MM.1S (cell line): ENCODE results near the gene MRPS26.
"Not testable (repeated sequence)": the region's sequence is repeated elsewhere in the genome, so short reads cannot be mapped to it uniquely, and the experiment has no call there.

Experiments used
- DNase-seq: peaks from one replicate; pipeline ENCODE4 v3.0.0-alpha.2; 2015
- H2AFZ ChIP-seq: fragments of 300-600 bp; sonication (generic); 2 replicates; pipeline ENCODE4 v1.6.0; 2016; ENCODE audit warnings: antibody characterized with exemption, low read length
- H3F3A ChIP-seq: fragments of 300-600 bp; sonication (generic); 2 replicates; pipeline ENCODE4 v1.6.1; 2016; ENCODE audit warnings: mild to moderate bottlenecking, antibody characterized with exemption, low read length, moderate library complexity, mixed read lengths; ENCODE audit not compliant: insufficient read depth
- H3K27ac ChIP-seq: fragments of 300-600 bp; sonication (generic); 2 replicates; pipeline ENCODE4 v1.5.1; 2016; ENCODE audit warnings: mild to moderate bottlenecking, low read length
- H3K27me3 ChIP-seq: fragments of 300-600 bp; sonication (generic); replicated peaks from 2 replicates; pipeline ENCODE4 v1.6.0; 2016; ENCODE audit warnings: low read length; ENCODE audit not compliant: insufficient read depth
- H3K36me3 ChIP-seq: fragments of 300-600 bp; sonication (generic); replicated peaks from 2 replicates; pipeline ENCODE4 v1.6.1; 2016; ENCODE audit warnings: mild to moderate bottlenecking, low read length, mixed read lengths; ENCODE audit not compliant: insufficient read depth
- H3K4me1 ChIP-seq: fragments of 300-600 bp; sonication (generic); 2 replicates; pipeline ENCODE4 v1.6.1; 2016; ENCODE audit warnings: low read length, mixed read lengths
- H3K4me2 ChIP-seq: fragments of 300-600 bp; sonication (generic); 2 replicates; pipeline ENCODE4 v1.6.0; 2016; ENCODE audit warnings: low read depth, low read length
- H3K4me3 ChIP-seq: fragments of 300-600 bp; sonication (generic); 2 replicates; pipeline ENCODE4 v1.5.1; 2016; ENCODE audit warnings: low read length, mixed read lengths
- H3K79me2 ChIP-seq: fragments of 300-600 bp; sonication (generic); 2 replicates; pipeline ENCODE4 v1.6.1; 2016; ENCODE audit warnings: mixed run types, low read length, mixed read lengths
- H3K9ac ChIP-seq: fragments of 300-600 bp; sonication (generic); 2 replicates; pipeline ENCODE4 v1.6.1; 2016; ENCODE audit warnings: low read length, mixed read lengths
- H3K9me2 ChIP-seq: fragments of 300-600 bp; sonication (generic); replicated peaks from 2 replicates; pipeline ENCODE4 v1.6.1; 2016; ENCODE audit warnings: mild to moderate bottlenecking, low read length, mixed read lengths; ENCODE audit not compliant: insufficient read depth
- H3K9me3 ChIP-seq: fragments of 300-600 bp; sonication (generic); replicated peaks from 2 replicates; pipeline ENCODE4 v1.6.1; 2016; ENCODE audit warnings: mild to moderate bottlenecking, low read length, mixed read lengths; ENCODE audit not compliant: insufficient read depth
- H4K20me1 ChIP-seq: fragments of 300-600 bp; sonication (generic); 2 replicates; pipeline ENCODE4 v1.6.1; 2016; ENCODE audit warnings: mild to moderate bottlenecking, low read length, moderate library complexity, mixed read lengths; ENCODE audit not compliant: insufficient read depth
- EZH2 ChIP-seq: fragments of 300-600 bp; sonication (generic); optimal IDR thresholded peaks from 2 replicates; pipeline ENCODE3; 2017; ENCODE audit warnings: low read depth, mild to moderate bottlenecking, antibody characterized with exemption, low read length, mixed read lengths
- EZH2phosphoT487 ChIP-seq: fragments of 300-600 bp; sonication (generic); IDR thresholded peaks from 2 replicates; pipeline ENCODE4 v1.6.1; 2018; ENCODE audit warnings: antibody characterized with exemption, low read length
- TF ChIP-seq, protein P1 (sequence below): fragments of 300-600 bp; sonication (generic); IDR thresholded peaks from 2 replicates; pipeline ENCODE4 v1.5.1; 2016; ENCODE audit warnings: antibody characterized with exemption, low read length, mixed read lengths

MRPS26 gene

DNA sequence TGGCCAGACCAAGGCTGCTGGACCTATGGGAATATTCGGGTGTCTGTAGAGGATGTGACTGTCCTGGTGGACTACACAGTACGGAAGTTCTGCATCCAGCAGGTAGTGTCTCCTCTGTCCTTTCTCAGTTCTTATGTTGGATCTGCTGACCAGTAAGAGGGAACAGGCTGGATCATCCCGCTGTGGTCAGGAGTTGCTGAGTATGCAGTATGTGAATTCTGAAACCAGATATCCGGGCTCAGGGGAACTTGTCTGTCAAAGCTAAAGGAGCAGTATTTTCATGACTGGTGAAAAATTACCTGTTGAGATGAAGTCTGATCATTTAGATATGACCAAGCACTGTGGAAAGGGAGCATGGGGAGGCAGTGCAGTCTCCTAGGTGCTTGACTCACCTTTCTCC, 24.5 kb upstream of the MRPS26 start:
- Histone ChIP-seq H3K4me1 (no peaks in the 10 kb centered on the region), H3K36me3 (no peaks in the 10 kb centered on the region; the same call in 1 of the 2 replicates)

DNA sequence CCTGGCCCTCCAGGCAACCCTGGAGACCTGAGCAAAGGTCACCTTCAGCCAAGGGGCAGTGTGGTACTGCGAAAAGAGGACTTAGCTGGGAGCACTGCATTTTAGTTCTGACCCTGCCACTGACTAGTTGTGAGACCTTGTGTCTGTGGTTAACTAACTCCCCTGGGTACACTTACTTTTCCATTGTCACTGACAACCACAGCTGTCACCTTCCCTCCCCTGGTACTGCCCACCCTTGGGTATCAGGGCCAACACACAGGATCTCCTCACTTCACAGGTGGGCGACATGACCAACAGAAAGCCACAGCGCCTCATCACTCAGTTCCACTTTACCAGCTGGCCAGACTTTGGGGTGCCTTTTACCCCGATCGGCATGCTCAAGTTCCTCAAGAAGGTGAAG, 24.1 kb upstream of the MRPS26 start:
- no peaks in the 10 kb centered on the region for H3K4me1 ChIP-seq
- H4K20me1 ChIP-seq, result no peaks in the 10 kb centered on the region
- H3K36me3 ChIP-seq, result no peaks in the 10 kb centered on the region; the same call in 1 of the 2 replicates
- H3K9ac ChIP-seq, result no peak overlapping the region
- no peak overlapping the region for H3K4me2 ChIP-seq
- H3K9me3 ChIP-seq, result no peaks in the 10 kb centered on the region
- no peaks in the 10 kb centered on the region for H3F3A ChIP-seq
- no peaks in the 10 kb centered on the region for H3K9me2 ChIP-seq
- no peaks in the 10 kb centered on the region for H3K79me2 ChIP-seq
- H3K27ac ChIP-seq, result no peak overlapping the region
- no peak for TF ChIP-seq EZH2
- TF ChIP-seq, protein P1, sequence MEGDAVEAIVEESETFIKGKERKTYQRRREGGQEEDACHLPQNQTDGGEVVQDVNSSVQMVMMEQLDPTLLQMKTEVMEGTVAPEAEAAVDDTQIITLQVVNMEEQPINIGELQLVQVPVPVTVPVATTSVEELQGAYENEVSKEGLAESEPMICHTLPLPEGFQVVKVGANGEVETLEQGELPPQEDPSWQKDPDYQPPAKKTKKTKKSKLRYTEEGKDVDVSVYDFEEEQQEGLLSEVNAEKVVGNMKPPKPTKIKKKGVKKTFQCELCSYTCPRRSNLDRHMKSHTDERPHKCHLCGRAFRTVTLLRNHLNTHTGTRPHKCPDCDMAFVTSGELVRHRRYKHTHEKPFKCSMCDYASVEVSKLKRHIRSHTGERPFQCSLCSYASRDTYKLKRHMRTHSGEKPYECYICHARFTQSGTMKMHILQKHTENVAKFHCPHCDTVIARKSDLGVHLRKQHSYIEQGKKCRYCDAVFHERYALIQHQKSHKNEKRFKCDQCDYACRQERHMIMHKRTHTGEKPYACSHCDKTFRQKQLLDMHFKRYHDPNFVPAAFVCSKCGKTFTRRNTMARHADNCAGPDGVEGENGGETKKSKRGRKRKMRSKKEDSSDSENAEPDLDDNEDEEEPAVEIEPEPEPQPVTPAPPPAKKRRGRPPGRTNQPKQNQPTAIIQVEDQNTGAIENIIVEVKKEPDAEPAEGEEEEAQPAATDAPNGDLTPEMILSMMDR, result no peak
- no peak for TF ChIP-seq EZH2phosphoT487
- no peak overlapping the region for H3K4me3 ChIP-seq
- H2AFZ ChIP-seq, result no peak overlapping the region
- DNase-seq, result no peak
- H3K27me3 ChIP-seq, result no peaks in the 10 kb centered on the region

More for the DNA sequence above, 24.5 kb upstream of the MRPS26 start:
- no peaks in the 10 kb centered on the region for H3K9me2 ChIP-seq
- H3K4me3 ChIP-seq, result no peak overlapping the region
- no peaks in the 10 kb centered on the region for H3K79me2 ChIP-seq
- no peak overlapping the region for H3K27ac ChIP-seq
- DNase-seq, result no peak
- no peak overlapping the region for H2AFZ ChIP-seq
- H3K9ac ChIP-seq, result no peak overlapping the region
- H4K20me1 ChIP-seq, result no peaks in the 10 kb centered on the region
- H3K9me3 ChIP-seq, result no peaks in the 10 kb centered on the region
- TF ChIP-seq EZH2phosphoT487 (no peak), EZH2 (no peak)
- TF ChIP-seq, protein P1, result no peak
- no peaks in the 10 kb centered on the region for H3K27me3 ChIP-seq
- no peaks in the 10 kb centered on the region for H3F3A ChIP-seq
- no peak overlapping the region for H3K4me2 ChIP-seq

GRCh38 chr20:3022559-3023490, 23.0 kb upstream of the MRPS26 start:
- H3K79me2 ChIP-seq, H4K20me1 ChIP-seq, H3K9ac ChIP-seq, H3K27ac ChIP-seq, H3K9me2 ChIP-seq, DNase-seq, H3K4me1 ChIP-seq, H3K9me3 ChIP-seq, H3K36me3 ChIP-seq, H3K4me3 ChIP-seq, H2AFZ ChIP-seq, H3K27me3 ChIP-seq, H3F3A ChIP-seq, H3K4me2 ChIP-seq: not testable (repeated sequence)

DNA sequence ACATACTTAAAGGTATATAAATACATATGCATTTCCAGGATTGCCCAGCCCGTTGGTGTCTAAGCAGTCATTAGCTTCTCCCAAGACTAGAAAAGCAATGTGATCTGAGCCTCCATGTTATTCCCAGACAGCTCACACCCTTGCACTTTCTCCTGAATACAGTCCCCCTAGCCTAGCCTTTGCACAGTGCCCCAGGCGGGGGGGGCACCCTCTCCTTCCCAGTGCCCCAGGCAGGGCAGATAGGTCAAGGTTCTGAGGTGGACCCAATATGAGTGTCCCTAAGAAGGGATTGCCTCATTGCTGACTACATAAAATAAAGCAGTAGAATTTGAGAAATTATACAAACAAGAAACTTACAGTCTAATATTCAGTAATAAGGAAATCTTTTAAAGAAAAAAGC, 17.9 kb upstream of the MRPS26 start:
- Histone ChIP-seq H3K4me1 (no peaks in the 10 kb centered on the region), H3K36me3 (no peaks in the 10 kb centered on the region; the same call in 1 of the 2 replicates), H3K9me2 (no peaks in the 10 kb centered on the region), H3K27ac (no peak overlapping the region), H3K4me3 (no peak overlapping the region), H3K9ac (no peak overlapping the region), H2AFZ (no peak overlapping the region), H4K20me1 (no peaks in the 10 kb centered on the region), H3K4me2 (no peak overlapping the region), H3K9me3 (no peaks in the 10 kb centered on the region), H3F3A (no peaks in the 10 kb centered on the region), H3K79me2 (no peaks in the 10 kb centered on the region), H3K27me3 (no peaks in the 10 kb centered on the region)
- DNase-seq, result no peak
- no peak for TF ChIP-seq EZH2
- TF ChIP-seq, protein P1, result no peak
- TF ChIP-seq EZH2phosphoT487, result no peak
